GM18526 (cell line): ENCODE data around the gene RASGRP2.

ENCODE experiments used
- POLR2A ChIP-seq: IDR thresholded peaks from 3 replicates; pipeline ENCODE4 v1.6.1; 2011; ENCODE audit not compliant: insufficient read length; ENCODE audit errors: extremely low read depth

Gene RASGRP2

DNA sequence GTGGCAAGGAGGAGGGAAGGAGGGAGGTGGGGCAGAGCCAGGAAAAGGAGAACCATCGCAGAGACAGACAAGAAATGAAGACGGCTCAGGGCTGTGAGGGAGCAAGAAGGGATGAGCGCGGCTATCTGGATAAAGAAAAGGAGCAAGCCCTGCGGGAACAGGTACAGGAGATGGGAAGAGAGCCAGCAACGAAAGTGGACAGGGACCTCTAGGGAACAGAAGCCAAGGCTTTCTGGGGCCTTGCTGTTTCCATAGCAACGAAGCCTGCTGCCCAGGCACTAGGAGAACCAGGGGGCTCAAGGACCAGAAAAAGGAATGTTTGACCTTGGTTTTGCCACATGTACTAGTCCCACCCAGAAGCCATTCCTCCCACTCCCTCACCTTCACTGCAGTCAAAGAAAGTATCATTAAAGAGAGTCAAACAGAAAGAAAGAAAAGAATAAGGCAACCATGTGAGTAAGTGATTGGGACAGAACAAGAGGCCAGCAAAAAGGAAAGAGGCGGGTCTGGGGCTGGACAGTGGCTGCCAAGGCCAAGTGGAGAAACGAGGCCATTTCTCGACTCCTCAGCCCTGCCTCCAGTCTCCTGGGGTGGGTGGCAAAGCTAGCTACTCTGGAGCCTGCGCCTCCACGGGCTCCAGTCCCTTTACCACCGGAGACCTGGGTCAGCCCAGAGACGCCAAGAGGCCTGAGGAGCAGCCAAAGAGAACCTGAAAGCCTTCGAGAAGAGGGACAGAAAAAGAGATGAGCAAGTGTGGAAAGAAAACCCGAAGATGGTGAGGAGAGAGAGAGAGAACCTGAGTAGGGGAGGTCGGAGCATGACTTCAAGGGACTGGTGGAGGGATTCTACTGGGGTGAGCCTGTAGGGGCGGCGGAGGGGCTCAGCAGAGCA lies 56.1 kb downstream of the RASGRP2 start:
- TF ChIP-seq POLR2A, result no peak

DNA sequence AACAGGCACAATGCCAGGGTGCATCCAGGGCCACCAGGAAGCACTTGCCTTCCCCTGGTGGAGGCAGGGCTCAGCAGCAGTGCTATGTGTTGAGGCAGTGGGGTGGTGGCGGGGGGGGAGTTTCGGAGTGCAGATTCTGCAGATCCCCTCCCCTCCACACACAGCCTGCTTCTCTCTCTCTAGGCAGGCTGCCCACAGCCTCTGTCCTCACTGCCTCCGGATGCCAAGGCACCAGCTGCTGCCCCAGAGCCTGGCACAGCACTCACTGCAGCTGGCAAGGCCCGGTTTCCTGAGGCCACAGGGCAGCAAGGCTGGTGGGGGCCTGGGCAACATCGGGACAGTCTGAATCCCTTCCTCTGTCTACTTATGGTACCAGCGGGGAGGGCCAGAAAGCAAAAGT lies 56.7 kb downstream of the RASGRP2 start:
- no peak for TF ChIP-seq POLR2A

DNA sequence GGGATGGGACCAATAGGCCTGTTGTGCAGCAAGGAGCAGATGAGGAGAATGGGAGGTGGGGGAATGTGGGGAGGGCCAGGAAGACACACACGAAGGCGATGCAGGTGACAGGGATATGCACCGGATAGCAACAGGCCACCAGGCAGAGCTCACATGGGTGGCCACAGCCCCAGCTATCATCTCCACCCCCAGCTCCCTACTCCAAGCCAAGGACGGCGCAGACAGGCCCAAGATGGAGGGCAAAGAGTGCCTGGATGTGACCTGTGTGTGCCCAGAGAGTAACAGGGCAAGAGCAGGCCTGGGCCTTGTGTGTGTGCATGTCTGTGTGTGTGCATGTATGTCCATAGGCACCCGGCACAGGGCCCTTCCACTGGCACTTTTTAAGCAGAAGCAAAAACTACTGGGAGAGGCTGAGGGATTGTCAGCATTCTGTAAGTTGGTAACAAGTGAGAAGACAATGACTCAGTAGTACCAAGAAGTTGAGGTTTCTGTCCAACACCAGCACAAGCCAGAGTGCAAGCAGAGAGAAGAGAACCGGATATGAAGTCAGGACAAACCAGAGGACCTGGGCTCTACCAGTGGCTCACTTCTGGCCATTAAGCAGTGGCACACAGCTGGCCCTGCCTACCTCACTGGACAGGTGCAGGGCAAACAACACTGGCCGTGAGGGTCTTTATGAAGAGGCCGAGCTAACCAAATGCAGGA lies 57.3 kb downstream of the RASGRP2 start:
- no peak for TF ChIP-seq POLR2A

DNA sequence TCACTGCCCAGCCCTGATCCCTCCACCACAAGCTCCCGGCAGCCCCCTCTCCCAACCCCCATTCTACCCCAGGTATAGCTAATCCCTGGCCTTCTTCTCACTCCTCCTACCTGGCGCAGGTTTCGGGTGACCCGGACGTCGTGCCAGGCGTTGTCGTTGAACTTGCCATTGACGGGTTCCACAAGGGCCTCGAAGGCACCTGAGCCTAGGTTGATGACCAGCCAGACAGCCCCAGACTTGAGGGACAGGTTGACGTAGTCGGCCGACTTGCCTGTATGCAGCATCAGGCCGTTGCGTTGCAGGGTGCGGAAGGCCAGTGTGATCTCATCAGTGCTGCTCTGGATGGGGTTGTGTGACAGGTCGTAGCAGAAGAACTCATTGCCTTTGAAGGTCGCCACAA lies 58.4 kb downstream of the RASGRP2 start:
- TF ChIP-seq POLR2A, result no peak

DNA sequence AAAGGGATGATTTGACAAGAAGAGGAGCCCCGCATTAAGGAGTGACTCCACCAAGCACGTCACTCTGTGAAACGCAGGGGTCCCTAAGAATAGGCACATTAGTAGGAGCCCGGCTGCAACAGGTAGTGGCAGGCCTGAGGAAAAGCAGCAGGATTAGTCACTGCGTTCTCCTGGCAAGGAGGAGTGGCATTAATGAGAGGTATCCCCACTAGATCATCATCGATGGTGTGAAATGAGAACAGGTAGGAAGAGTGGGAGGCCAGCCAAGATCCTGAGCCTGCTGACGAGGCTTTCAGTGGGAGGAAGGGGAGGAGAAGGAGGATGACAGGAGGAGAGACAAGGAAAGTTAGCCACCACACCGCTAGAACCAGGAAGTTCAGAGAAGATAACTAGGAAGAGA lies 59.6 kb downstream of the RASGRP2 start:
- TF ChIP-seq POLR2A, result no peak

DNA sequence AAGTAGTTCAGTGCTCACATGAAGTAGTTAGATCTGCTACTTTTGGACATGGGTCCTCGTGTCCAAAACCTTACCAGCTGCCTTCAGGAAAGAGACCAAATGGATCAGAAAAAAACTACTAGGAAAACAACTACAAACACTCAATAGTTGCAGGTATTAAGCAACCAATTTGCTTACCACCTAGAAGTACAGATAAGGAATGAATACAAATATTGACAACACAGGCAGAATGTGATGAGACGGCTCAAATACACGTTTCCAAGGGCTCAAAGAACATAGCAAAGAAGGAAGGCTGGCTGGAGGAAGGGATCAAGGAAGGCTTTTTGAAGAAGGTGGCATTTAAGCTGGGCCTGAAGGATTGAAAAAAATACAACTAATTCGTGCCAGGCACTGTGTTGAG lies 62.8 kb downstream of the RASGRP2 start:
- TF ChIP-seq POLR2A, result no peak

DNA sequence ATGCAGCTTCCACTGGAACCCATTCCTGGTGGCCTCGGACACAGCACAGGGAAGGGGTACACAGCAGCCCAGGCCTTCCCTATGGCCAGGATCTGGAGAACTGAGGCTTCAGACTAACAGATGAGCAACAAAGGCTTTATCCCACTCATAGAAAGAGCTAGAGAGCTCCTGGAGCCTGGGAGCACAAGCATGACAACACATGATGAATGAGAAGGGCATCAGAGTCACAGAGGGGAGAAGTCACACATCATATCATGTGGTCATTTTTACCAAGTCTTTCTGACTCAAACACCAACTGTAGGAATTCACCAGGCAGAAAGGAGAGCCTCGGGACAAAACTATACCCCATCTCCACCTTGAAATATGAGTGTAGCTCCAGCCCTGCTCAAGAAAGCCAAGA lies 64.1 kb downstream of the RASGRP2 start:
- TF ChIP-seq POLR2A, result no peak

DNA sequence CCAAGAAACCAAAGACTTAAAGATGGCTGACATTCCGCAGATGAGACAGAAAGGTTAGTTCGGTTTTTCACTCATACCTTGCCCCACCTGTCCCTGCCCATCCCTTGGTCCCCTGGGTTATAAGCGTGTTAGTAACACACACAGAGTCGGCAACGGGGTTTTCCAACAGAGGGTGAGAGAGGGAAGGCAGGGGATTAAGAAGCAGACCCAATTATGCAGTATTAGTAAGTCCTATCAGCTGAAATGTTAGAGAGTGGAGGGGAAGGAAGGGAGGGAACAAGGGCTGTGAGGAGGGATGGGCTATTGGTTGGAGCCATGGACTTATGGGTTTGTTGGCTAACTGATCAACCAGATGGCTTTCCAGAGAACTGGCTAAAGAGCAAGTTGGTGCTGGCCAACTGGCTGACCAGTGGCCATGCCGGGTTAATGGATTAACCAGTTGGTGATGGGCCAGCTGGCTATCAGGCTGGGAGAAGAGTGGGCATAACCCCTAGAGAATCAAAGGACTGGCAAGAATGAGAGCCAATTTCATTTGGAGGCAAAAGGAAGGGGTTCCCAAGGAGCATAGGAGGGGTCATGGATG lies 66.4 kb downstream of the RASGRP2 start:
- TF ChIP-seq POLR2A, result no peak
